Activated T-cell treated with anti-CD3 and anti-CD28 coated beads, Interleukin-2, amount 50 U/mL, for 48 hours (primary cell): ENCODE data around the gene RGS9BP.
"Not testable (repeated sequence)": the region's sequence is repeated elsewhere in the genome, so short reads cannot be mapped to it uniquely, and the experiment has no call there.

ENCODE experiments used
- DNase-seq, 2 experiments: peaks; one replicate each; pipeline ENCODE4 v3.0.0-alpha.2; 2020

RGS9BP gene

GRCh38 chr19:32675720-32676185 is at the start of gene RGS9BP:
Gene RGS9BP (plus strand): TSS chr19:32675848. CDS start chr19:32676264, 416 bp downstream.
- peak; percentile 65 to 72 for DNase-seq

DNA sequence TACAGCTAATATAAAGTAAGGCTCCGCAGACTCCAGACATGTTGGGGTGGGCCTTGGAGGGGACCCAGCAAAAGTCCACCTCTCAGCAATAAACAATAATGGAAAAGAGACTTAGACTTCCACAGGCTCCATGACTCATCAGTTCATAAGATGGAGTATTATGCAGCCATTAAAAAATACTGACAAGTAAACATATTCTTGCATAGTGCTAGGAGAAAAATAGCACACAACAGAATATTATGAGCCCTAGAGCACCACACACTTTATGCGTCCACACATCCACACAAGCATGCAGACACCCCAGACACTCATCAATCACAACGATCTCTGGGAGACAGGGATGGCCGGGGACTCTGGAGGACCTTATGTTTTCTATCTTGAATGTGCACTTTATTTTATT is 48.7 kb upstream of the RGS9BP start:
- DNase-seq, result no peak

DNA sequence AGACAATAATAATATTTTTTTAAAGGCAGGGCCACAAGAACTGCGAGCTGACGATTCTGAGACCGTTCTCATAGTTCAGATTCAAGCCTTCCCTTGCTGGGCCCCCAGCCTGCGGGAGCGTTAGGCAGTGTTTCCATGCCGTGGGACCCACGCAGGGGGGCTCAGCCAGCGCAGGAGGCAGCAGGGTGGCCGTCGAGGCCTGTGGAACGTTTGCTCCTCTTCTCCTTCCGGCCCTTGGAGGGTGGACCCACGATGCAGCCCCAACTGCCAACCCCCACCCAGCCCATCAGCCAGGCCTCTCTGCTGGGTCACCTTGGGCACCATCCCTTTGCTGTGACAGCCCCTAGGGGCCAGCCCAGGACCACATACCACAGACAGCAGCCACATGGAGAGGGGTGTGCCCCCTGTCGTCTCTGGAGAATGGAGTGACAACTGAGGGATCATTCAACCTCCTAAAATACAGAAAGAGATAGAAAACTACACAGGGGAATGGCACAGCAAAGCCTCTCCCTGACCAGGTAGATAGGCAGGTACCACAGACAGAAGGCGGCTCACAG is 47.9 kb upstream of the RGS9BP start:
- no peak for DNase-seq

- DNase-seq, result no peak
Observed at GRCh38 chr19:32630338-32630737, 45.3 kb upstream of the RGS9BP start.

DNA sequence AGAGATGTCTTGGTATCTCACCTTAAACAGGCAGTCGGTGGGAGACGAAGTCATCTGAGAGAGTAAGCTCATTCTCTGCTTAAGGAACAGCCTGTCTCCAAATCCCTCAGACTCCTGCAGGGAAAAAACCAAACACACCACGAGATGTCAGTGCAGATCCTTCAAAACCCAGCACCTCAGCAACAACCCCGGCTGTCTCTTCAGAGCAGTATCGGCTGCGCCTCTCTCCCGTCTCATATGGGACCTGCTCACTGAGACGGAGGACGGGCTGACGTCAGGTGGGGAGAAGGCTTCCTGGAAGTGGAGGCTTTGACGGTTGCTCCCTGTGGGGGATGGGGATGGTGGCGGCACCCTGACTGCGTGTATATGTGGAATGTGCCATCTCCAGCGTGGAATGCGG is 44.3 kb upstream of the RGS9BP start:
- no peak for DNase-seq

DNA sequence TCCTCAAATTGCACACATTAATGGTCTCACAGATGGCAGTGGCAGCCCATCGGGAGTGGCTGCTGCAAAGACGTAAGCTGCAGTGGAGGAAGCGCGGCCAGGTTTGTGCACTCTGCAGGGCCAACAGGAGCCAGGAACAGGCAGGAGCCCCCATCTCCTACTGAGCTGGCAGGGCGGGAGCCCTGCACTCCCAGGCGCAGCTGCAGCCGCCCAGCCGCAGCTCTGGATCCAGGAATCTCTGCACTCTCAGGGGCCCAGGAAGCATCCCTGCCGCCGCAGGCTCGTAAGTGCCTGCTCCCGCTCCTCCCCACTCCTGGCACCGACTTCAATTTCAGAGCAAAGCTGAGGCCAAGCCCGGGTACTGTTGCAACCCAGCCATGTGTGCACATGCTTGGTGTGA is 38.2 kb upstream of the RGS9BP start:
- no peak for DNase-seq

- DNase-seq, result no peak
Observed at GRCh38 chr19:32638625-32639024, 37.0 kb upstream of the RGS9BP start.

- peak; percentile 64 to 72 for DNase-seq
Observed at GRCh38 chr19:32642771-32643170, 32.9 kb upstream of the RGS9BP start.

GRCh38 chr19:32646556-32646955 is 29.1 kb upstream of the RGS9BP start:
- DNase-seq, result peak; percentile 30 to 31

DNA sequence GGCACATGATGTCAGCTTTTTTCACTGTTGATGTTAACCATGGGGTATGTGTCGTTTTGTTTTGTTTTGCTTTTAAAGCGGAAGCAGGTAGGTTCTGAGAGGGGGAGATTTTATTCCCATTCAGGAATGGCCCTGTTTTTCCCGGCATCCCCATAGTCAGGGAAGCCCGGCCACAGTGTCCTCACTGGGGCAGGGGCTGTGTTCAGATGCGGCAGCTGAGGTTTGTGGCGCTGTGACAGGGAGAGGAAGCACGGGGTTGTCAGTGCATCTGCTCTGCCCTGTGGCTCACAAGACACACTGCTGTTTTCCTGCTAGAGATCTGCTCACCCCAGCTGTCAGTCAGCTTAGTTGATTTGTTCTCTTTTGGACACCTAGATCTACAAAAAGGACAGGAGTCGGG is 28.3 kb upstream of the RGS9BP start:
- DNase-seq, result no peak

GRCh38 chr19:32649751-32650150 is 25.9 kb upstream of the RGS9BP start:
- no peak for DNase-seq

DNA sequence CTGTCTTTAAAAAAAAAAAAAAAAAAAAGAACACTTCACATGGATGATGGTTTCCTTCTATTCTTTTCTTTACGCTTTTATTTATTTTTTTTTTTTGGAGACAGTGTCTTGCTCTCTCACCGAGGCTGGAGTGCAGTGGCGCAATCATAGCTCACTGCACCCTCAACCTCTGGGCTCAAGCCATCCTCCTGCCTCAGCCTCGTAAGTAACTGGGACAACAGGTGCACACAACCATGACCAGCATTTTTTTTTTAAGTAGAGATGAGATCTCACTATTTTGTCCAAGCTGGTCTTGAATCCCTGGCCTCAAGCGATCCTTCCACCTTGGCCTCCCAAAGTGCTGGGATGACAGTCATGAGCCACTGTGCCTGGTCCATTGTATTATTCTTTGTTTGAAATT is 25.0 kb upstream of the RGS9BP start:
- no peak for DNase-seq

GRCh38 chr19:32651729-32652140 is 23.9 kb upstream of the RGS9BP start:
- no peak for DNase-seq

DNA sequence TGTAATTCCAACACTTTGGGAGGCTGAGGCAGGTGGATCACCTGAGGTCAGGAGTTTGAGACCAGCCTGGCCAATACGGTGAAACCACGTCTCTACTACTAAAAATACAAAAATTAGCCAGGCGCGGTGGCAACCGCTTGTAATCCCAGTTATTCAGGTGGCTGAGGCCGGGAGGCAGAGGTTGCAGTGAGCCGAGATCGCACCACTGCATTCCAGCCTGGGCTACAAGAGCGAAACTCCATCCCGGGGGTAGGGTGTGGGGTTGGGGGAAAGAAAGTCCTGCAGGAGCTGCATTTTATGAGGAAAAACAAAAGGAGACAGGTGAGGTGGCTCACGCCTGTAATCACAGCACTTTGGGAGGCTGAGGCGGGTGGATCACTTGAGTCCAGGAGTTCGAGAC is 23.3 kb upstream of the RGS9BP start:
- DNase-seq, result not testable (repeated sequence)

DNA sequence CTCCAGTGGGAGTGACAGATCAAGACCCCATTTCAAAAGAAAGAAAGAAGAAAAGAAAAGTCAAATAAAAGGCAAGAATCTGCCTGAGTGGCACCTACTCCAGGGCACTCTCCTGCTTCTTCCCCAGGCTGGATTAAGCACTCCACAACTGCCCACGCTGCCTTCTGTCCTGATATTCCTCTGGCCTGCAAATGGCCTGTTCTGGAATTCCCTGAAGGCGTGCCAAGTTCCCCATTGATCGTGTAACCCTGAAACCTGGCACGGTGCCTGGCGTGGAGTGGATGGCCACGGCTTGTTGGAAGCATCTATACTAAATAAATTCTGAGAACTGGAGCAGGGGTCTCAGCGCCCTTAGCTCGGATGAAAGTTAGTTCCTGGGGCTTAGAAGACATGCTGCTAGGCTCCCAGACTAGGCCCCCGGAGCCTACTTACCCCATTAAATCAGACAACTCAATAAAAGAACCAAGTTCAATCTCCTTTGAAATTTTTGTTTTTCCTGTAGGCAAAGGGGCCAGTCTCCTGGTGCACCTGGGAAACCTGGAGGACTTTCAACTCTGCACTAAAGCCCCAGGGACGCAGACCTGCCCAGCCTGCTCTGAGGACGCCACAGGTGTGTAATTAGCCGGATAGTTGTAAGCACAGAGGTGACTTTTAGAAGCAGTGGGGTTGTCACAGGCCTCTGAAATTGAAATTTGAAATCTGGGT is 22.6 kb upstream of the RGS9BP start:
- DNase-seq, result no peak

- no peak for DNase-seq
Observed at GRCh38 chr19:32653599-32653915, 22.1 kb upstream of the RGS9BP start.

DNA sequence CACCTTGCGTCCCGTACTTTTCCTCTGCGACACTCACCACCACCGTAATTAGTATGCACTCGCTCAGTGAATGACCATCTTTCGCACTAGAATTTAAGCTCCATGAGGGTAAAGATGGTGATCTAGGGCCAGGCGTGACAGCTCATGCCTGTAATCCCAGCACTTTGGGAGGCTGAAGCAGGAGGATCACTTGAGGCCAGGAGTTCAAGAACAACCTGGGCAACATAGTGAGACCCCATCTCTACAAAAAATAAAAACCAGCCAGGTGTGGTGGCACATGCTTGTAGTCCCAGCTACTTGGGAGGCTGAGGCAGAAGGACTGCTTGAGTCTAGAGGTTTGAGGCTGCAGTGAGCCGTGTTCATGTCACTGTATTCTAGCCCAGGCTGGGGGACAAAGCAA is 19.3 kb upstream of the RGS9BP start:
- DNase-seq, result not testable (repeated sequence)

GRCh38 chr19:32658075-32658474 is 17.6 kb upstream of the RGS9BP start:
- no peak for DNase-seq

DNA sequence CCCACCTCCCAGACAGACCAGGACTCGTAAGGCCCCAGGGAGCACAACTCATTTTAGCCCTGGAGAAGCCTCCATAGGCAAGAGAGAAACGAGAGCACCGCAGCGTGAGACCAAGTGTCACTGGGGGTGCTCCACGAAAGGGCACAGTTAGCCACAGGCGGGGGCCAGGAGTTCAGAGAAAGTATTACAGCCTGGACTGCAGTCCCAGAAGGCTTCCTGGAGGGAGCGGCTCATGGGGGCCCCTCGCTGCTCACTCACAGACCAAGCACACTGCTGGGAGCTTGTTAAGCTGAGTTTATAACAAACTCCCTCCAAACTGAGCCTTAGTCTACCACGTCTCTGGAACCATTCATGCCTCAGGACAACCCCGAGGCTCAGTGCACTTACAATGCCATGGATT is 17.1 kb upstream of the RGS9BP start:
- DNase-seq, result no peak

- no peak for DNase-seq
Observed at GRCh38 chr19:32661318-32661717, 14.3 kb upstream of the RGS9BP start.

DNA sequence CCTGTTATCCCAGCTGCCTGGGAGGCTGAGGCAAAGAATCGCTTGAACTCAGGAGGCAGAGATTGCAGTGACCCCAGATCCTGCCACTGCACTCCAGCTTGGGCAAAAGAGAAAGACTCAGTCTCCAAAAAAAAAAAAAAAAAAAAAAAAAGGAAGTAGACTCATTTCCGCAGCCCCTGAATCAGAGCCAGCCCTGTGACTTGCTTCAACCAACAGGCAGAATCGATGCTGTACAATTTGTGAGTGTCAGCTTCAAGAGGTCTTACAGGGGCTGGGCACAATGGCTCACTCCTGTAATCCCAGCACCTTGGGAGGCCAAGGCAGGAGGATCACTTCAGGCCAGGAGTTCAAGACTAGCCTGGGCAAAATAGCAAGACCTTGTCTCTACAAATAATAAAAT is 13.5 kb upstream of the RGS9BP start:
- no peak for DNase-seq

DNA sequence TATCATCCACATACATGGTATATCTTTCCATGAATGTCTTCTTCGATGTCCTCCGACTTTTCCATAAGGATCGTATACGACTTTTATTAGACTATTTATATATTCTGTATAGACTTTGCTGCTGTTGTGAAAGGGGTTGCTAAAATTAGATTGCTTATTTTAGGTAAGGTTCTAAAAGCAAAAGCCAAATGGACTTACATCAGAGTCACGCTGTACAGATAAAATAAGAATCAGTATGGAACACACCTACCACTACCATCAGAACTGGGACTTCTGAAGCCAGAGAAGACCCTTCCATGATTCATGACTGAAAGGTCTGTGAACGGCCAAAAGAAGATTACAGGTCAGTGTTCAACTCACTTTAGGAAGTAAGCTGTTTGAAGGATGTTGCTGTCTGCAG is 9.6 kb upstream of the RGS9BP start:
- DNase-seq, result no peak

GRCh38 chr19:32669310-32669709 is 6.3 kb upstream of the RGS9BP start:
- DNase-seq, result no peak

- DNase-seq, result no peak
Observed at GRCh38 chr19:32671883-32672593, 3.6 kb upstream of the RGS9BP start.
